Osteocyte (in vitro differentiated cells): ENCODE results near the gene RASSF4. TPM values are rescaled to one million over a fixed set of nuclear protein-coding genes. Genes with fewer than 3 reads are reported as not detected.

Experiments used
- DNase-seq: peaks from one replicate; pipeline ENCODE4 v3.0.0; 2021; ENCODE audit warnings: mixed read lengths; ENCODE audit not compliant: unreplicated experiment; ENCODE audit errors: extremely low spot score
- H3K27ac Mint-ChIP-seq: one replicate; pipeline ENCODE4 v1.8.0; 2021; ENCODE audit warnings: mild to moderate bottlenecking, mixed read lengths; ENCODE audit not compliant: unreplicated experiment
- H3K27me3 Mint-ChIP-seq: one replicate; pipeline ENCODE4 v1.8.0; 2021; ENCODE audit warnings: mixed read lengths; ENCODE audit not compliant: unreplicated experiment
- H3K36me3 Mint-ChIP-seq: one replicate; pipeline ENCODE4 v1.8.0; 2021; ENCODE audit warnings: mixed read lengths; ENCODE audit not compliant: unreplicated experiment
- H3K4me1 Mint-ChIP-seq: one replicate; pipeline ENCODE4 v1.8.0; 2021; ENCODE audit warnings: mixed read lengths; ENCODE audit not compliant: unreplicated experiment
- H3K4me3 Mint-ChIP-seq: one replicate; pipeline ENCODE4 v1.8.0; 2021; ENCODE audit warnings: mild to moderate bottlenecking, moderate library complexity, mixed read lengths; ENCODE audit not compliant: unreplicated experiment
- H3K9me3 Mint-ChIP-seq: one replicate; pipeline ENCODE4 v1.8.0; 2021; ENCODE audit warnings: mixed read lengths; ENCODE audit not compliant: unreplicated experiment
- total RNA-seq: library from RNA; stranded (reverse); gene quantifications from 2 replicates; pipeline ENCODE4 v1.2.1, GENCODE V29; 2021
- TF ChIP-seq, protein P1 (sequence below): fragments of 200-600 bp; sonication (generic); IDR thresholded peaks from 2 replicates; pipeline ENCODE4 v1.5.0; 2021; ENCODE audit warnings: antibody characterized with exemption, mild to moderate bottlenecking, moderate library complexity

The RASSF4 gene
- total RNA-seq, 1 donor from 2014 or later: 11.8 TPM

DNA sequence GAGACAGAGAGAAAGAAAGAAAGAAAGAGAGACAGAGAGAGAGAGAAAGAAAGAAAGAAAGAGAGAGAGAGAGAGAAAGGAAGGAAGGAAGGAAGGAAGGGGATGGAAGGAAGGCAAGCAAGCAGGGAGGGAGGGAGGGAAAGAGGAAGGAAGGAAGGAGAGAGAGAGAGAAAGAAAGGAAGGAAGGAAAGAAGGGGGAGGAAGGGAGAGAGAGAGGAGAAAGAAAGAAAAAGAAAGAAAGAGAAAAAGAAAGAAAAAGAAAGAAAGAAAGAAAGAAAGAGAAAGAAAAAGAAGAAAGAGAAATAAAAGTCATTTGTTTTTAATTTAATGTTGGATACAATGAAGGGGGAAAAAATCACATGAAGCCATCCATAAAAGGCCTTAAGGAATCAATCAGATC is 4.6 kb upstream of the RASSF4 start:
- peaks cover 8% of the 10 kb centered on the region for H3K36me3 Mint-ChIP-seq
- H3K9me3 Mint-ChIP-seq: peaks cover 4% of the 10 kb centered on the region
- TF ChIP-seq, protein P1, sequence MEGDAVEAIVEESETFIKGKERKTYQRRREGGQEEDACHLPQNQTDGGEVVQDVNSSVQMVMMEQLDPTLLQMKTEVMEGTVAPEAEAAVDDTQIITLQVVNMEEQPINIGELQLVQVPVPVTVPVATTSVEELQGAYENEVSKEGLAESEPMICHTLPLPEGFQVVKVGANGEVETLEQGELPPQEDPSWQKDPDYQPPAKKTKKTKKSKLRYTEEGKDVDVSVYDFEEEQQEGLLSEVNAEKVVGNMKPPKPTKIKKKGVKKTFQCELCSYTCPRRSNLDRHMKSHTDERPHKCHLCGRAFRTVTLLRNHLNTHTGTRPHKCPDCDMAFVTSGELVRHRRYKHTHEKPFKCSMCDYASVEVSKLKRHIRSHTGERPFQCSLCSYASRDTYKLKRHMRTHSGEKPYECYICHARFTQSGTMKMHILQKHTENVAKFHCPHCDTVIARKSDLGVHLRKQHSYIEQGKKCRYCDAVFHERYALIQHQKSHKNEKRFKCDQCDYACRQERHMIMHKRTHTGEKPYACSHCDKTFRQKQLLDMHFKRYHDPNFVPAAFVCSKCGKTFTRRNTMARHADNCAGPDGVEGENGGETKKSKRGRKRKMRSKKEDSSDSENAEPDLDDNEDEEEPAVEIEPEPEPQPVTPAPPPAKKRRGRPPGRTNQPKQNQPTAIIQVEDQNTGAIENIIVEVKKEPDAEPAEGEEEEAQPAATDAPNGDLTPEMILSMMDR: no peak
- no peak overlapping the region for H3K4me3 Mint-ChIP-seq
- H3K27me3 Mint-ChIP-seq: no peaks in the 10 kb centered on the region
- H3K27ac Mint-ChIP-seq: no peak overlapping the region
- no peak for DNase-seq
- H3K4me1 Mint-ChIP-seq: peaks cover 41% of the 10 kb centered on the region

DNA sequence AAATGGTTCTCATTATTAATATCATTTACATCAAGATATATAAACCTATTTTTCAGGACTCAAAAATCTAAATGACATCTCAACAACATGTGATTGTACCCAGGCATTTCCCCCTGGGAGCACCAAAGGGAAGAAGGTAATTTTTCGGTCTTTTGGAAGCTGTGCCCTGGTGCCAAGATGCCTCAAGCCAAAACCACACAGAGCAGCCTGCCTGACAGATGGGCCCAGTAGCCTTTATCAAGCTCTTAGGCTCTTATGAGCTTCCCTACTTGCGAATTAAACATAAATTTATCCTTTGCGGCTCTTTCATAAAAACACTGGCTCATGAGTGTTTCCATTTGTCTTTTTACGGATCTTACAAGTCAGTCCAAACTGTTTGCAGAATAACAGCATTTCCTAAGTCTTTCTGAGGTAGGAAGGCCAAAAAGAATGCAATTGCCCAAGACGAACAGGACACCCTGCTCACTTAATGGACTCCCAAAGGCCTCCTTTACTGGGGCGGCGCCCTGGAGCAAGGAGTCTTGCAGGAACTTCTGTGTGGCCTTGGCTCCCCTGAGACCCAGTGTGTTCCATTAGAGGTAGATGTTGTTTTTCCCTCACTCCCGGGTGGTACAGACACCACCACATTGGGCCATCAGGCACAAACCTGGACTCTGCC is 4.1 kb upstream of the RASSF4 start:
- Mint-ChIP-seq H3K9me3 (peaks cover 4% of the 10 kb centered on the region), H3K4me1 (peaks cover 40% of the 10 kb centered on the region), H3K4me3 (no peak overlapping the region), H3K36me3 (peaks cover 8% of the 10 kb centered on the region), H3K27ac (no peak overlapping the region), H3K27me3 (no peaks in the 10 kb centered on the region)
- TF ChIP-seq, protein P1: no peak
- no peak for DNase-seq

DNA sequence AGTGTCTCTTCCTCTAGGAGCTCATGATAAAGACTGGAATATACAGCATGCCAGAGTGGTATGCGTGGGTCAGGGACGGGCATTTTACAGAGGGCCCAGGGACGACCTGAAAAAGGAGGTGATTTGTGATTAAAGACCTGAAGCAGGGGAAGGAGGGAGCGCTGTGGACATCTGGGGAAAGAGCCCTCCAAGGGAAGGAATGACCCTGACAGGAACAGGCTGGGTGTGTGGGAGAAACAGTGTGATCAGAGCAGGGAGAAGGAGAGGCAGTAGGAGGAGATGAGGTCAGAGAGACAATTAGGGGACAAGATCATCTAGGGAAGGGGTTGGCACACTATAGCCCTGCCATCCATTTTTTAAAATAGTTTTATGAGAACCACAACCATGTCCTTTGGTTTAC is 3.4 kb upstream of the RASSF4 start:
- no peak overlapping the region for H3K27ac Mint-ChIP-seq
- peaks cover 4% of the 10 kb centered on the region for H3K9me3 Mint-ChIP-seq
- H3K36me3 Mint-ChIP-seq: peaks cover 8% of the 10 kb centered on the region
- TF ChIP-seq, protein P1: no peak
- no peak overlapping the region for H3K4me3 Mint-ChIP-seq
- no peak for DNase-seq
- H3K27me3 Mint-ChIP-seq: no peaks in the 10 kb centered on the region
- H3K4me1 Mint-ChIP-seq: peaks cover 44% of the 10 kb centered on the region

DNA sequence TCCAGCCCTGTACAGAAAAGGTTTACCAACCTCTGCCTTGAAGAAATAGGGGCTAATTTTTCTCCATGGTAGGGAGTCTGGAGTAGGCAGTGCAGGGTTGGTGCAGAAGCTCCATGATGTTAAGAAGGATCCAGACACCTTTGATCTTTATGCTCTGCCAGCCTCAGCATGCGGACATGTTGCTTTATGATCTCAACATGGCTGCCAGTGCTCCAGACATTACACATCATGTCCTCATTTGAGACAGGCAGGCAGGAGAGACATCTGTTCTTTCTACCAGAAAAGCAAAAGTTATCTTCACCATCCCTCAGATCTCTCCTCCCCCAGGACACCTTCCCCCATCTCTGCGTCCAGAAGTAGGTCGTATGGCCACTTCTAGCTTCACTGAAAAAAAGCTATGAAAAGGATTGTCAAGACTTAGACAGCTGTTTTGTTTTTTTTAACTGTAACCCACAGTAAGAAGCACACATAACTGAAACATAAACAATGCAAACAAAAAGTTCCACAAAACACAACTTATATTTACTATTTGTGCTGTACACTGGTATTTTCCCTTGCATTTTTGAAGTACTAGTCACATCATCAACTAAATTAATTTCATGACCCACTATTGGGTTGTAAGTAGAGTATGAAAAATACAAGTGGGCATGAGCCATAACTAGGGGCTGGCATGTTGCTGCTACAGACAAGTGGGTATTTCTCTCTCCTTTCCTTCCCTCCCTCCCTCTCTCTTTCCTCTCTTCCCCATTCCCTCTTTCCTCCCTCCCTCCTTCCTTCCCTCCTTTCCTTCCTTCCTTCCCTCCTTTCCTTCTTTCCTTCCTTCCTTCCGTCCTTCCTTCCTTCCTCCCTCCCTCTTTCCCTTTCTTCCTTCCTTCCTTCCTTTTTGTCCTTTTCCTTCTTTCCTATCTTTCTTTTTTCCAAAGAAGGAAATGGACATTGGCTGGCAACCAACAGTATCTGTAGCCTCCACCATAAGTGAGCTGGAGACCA is 2.6 kb upstream of the RASSF4 start:
- no peak overlapping the region for H3K27ac Mint-ChIP-seq
- H3K27me3 Mint-ChIP-seq: no peaks in the 10 kb centered on the region
- no peak overlapping the region for H3K4me3 Mint-ChIP-seq
- DNase-seq: no peak
- peaks cover 4% of the 10 kb centered on the region for H3K9me3 Mint-ChIP-seq
- peaks cover 44% of the 10 kb centered on the region for H3K4me1 Mint-ChIP-seq
- TF ChIP-seq, protein P1: no peak
- H3K36me3 Mint-ChIP-seq: peaks cover 8% of the 10 kb centered on the region
